Pulmonary artery endothelial cell (primary cell): ENCODE results near the gene CEMP1. TPM values are rescaled to one million over a fixed set of nuclear protein-coding genes. Genes with fewer than 3 reads are reported as not detected.

Experiments
- DNase-seq: peaks from one replicate; pipeline ENCODE4 v3.0.0-alpha.2; 2011; ENCODE audit warnings: low read depth, low spot score
- total RNA-seq: library from RNA; depleted of rRNA; stranded (reverse); fragments of >200 nt; gene quantifications from 2 replicates; pipeline ENCODE4 v1.2.3, GENCODE V29; 2014

The CEMP1 gene
- total RNA-seq, 1 donor from 2014 or later, result not detected

DNA sequence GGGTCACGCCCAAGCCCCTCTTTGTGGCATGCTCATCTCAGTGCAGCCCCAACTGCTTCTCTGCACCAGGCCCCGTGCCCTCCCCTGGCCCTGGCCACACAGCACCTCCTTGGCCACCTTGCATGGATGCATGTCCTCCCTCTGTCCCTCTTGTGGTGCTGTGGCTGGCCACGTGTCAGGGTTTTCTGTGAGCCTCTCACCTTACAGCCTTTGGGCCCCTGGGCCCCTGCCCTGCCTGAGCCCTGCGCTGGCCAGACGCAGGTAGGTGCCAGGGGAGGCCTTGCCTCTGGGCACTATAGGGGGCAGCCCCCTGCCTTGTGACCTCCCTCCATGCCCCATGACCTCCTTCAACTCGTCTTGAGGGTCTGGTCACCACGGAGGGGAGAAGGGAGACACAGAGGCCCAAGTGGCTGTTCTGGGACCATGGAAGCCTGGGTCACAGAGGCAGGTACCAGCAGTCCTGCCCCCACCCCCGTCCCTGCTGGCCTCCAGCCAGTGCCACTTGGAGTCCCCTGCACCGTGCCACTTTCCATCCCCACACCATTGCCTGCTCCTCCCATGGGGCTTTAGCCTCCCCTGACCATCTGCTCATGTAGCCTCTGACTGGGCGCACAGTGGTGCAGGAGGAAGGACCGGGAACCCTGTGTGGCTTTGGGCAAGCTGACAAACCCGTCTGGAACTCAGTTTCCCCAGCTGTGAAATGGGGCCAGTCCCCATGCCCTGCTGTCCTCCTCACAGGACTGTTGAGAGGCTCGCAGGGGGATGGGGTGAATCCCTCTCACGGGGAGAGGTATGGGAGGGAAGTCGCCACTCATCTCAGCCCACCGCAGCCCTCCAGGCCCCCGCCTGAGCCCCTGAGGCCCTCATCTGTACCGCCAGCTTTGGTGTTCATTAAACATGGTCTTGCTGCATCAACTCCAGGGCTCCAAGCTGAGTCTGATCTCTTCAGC is 29.0 kb downstream of the CEMP1 start:
- no peak for DNase-seq

DNA sequence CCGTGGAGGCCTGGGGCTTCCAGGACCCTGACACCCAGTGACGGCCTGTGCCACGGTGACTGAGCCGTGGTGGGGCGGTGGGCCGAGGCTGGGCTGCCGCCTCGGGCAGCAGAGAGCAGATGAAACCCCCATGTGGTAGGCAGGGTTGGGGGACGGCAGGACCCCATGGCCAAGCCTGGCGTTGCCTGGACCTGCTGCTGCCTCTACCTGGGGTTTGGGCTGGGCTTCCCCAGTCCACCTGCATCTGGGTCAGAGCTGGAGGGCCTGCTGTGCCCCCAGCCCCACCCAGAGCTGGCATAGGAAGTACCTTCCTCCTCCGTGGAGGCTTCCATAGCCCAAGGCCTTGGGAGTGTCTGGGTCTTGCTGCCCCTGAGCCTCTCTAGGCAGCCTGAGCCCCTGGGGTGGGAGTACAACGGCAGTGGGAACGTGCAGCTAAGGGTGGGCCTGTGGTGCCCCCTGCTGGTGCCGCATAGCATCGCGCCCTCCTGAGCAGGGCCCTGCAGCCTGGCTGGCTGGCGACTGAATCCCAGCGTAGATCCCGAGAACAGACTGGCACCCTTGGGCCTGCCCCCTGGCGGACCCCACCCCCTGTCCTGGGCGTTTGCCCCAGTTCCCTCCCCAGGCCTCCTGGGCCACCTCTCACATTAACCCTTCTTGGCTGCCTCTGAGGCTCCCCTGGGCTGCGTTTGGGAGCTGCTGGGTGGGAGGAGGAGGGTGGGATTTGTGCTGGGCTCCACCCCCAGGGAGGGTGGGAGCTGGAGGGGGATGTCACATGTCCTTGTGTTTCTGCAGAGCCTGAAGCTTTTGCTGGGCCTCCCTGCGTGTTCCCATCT is 30.1 kb downstream of the CEMP1 start:
- peak; percentile 30 for DNase-seq

DNA sequence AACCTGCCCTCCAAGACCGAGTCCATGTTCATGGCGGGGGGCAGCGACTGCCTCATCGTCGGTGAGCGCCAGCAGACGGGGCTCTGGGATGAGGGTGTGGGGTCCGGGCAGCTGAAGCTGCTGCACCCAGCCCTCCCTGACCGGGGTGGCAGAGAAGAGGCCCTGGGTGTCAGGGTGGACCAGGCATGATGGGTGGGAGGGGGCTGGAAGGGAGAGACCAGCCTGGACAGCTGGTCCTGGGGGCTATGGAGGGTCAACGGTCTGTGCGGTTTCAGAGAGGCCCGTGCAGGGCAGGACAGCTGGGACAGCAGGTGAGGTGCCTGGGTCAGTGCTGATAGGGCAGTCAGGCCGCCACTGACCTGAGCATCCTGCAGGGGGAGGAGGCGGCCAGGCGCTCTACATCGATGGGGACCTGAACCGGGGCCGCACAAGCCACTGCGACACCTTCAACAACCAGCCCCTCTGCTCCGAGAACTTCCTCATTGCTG is 30.7 kb downstream of the CEMP1 start:
- DNase-seq, result no peak

DNA sequence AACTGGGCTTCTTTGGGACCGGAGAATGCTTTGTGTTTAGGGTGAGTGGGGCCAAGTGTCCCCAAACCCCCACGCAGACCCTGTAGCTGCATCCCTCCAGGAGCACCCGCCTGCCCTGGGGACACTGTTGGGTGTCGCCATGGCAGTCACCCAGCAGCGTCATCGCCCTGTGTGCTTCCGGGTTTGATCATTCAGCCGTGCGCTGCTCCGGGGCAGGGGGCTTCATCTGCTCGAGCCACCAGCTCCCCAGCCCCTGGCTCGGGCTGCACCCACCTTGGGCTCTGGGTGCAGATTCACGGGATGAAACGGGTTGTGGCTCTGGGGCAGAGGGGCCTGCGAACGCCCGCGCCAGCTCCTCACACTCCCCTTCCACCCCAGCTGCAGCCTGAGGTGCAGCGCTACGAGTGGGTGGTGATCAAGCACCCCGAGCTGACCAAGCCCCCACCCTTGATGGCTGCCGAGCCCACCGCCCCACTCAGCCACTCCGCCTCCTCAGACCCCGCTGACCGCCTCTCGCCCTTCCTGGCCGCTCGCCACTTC is 31.2 kb downstream of the CEMP1 start:
- no peak for DNase-seq

DNA sequence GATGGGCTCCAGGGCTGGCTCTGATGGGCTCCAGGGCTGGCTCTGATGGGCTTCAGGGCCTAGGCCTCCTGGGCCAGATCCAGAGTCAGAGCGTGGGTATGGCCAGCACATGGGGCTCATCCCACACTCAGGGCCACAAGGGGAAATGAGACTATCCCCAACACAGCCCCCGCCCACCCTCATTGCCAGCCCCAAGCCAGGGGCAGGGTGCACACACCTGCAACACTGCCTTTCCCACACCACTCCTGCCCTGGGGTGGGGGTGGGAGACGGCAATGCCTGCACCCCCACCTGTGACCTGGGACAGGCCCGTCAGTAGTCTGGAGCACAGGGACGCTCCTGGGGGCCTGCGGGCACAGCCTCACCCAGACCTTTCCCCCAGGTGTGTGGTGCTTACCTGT is 31.8 kb downstream of the CEMP1 start:
- no peak for DNase-seq

DNA sequence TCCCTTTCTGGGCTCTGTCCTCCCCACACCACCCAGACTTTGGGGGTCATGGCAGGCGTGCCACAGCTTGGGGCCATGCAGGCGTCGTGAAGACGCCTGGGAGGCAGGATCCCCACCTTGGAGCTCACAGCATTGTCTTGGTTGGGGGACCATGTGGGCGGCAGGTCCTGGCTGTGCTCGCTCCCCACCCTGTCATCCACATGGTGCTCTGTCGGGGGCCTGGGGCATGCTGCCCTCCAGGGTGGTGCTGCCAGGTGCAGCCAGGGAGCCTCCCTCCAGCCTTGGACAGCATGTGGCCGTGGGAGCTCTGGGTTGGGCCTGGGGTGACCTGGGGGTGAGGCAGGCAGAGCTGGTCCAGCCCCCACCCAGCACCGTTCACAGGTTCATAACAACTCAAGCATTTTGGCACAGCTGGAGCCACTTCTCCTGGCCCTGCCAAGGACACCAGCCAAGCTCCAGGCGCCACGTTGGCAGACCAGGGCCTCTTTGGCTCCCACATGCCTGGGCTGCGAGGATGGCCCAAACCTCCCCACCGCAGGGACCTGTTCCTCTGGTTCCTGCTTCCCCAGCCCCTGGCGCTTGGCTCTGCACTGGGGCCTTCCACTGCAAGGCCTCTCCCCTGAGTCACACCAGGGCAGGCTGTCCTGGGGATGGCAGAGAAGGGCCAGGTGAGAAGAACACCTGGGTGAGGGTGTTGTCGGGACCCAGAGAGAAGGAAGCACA is 32.5 kb downstream of the CEMP1 start:
- no peak for DNase-seq

DNA sequence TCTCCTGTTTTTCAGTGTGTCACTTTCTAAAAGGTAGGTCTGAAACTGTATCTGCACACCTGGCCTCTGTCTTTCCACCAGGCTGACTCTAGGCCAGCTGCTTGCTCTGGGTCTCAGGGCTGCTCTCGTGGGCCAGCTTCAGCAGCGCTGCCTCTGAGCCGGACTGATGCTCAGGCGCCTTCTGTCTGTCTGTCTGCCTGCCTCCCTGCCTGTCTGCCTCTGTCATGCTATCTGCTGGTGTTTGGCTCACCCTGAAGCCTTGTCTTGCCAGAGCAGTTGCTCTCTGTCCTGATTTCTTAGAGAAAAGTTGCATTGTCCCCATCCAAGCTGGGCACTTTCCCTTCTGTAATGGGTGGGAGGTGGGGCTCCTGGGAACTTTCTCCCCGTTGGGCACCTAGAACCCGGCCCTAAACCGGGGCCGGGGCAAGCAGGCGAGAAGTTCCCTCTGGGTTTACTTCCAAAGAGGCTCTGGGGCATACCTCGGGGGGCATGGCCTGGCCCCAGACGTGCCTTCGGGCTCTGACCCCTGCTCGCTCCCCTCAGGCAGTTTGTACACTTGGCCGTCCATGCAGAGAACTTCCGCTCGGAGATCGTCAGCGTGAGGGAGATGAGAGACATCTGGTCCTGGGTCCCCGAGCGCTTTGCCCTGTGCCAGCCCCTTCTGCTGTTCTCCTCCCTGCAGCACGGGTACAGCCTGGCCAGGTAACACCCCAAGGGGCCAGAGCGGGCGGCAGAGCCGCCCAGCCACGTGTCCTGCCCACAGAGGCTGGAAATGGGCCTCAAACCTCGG is 33.3 kb downstream of the CEMP1 start:
- DNase-seq, result no peak

DNA sequence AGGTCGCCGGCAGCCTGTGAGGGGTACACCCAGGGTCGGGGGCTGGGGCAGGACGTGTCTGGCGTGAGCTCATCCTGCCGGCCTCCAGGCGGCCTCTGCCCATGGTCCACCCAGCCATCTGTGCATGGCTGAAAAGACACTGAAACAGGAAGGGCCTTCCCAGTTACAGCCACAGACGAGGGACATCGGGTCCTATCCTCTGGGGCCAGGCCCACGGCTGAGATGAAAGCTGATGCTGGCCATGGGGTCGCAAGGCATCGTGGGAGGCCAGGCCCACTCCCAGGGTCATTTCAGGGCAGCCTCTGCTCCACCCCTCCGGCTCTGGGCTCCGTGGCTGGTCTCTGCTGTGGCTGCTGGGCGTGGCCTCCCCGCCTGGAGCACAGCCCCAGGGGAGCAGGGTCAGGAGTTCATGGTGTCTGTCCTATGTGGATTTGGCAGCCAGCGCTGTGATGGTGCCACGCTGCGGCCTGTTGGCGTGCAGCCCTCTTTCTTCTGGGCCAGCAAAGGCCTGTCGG is 34.0 kb downstream of the CEMP1 start:
- DNase-seq, result no peak

DNA sequence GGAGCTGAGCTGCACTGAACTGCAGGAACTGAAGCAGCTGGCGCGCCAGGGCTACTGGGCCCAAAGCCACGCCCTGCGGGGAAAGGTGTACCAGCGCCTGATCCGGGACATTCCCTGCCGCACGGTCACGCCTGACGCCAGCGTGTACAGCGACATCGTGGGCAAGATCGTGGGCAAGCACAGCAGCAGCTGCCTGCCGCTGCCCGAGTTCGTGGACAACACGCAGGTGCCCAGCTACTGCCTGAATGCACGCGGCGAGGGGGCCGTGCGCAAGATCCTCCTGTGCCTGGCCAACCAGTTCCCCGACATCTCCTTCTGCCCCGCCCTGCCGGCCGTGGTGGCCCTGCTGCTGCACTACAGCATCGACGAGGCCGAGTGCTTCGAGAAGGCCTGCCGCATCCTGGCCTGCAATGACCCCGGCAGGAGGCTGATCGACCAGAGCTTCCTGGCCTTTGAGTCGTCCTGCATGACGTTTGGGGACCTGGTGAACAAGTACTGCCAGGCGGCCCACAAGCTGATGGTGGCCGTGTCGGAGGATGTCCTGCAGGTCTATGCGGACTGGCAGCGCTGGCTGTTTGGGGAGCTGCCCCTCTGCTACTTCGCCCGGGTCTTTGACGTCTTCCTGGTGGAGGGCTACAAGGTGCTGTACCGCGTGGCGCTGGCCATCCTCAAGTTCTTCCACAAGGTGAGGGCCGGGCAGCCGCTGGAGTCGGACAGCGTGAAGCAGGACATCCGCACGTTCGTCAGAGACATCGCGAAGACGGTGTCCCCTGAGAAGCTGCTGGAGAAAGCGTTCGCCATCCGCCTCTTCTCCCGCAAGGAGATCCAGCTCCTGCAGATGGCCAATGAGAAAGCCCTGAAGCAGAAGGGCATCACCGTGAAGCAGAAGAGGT is 34.7 kb downstream of the CEMP1 start:
- no peak for DNase-seq

DNA sequence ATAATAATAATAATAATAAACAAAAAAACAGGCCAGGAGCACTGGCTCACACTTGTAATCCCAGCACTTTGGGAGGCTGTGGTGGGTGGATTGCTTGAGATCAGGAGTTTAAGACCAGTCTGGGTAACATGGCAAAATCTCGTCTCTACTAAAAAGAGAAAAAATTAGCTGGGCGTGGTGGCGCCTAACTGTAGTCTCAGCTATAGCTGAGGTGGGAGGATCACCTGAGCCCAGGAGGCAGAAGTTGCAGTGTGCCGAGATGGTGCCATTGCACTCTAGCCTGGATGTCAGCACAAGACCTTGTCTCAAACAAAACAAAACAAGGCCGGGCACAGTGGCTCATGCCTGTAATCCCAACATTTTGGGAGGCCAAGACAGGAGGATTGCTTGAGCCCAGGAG is 36.2 kb downstream of the CEMP1 start:
- no peak for DNase-seq

DNA sequence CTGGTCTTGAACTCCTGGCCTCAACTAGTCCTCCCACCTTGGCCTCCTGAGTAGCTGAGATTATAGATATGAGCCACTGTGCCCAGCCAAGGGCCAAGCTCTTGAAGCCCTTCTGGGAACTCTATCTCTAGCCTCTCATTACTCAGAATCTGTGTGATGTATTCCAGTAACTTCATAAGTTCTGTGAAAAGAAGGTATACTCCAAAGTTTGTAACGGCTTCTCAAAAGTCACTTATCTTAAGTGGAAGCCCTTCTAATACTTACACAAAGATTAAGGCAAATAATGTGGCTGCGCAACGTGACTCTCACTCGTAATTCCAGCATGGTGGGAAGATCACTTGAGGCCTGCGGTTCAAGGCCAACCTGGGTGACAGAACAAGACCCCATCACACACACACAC is 36.6 kb downstream of the CEMP1 start:
- DNase-seq, result no peak

DNA sequence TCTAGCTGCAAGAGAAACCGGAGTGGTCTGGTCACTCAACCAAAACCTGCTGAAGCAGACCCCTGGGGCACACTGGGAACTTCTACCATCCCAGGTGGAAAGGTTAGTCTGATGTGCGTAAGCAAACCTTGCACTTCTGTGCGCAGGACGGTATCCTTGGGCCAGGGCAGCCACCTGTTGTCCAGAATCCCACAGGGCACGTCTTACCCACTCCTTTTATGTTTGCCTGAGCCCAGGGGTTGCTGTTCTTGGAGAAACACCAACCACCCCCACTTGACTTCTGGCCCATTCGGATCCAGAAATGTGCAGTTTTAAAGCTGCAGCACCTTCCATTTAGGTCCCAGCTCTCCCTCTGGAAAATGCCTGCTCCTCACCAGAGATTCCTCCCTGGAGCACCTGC is 37.6 kb downstream of the CEMP1 start:
- DNase-seq, result no peak

DNA sequence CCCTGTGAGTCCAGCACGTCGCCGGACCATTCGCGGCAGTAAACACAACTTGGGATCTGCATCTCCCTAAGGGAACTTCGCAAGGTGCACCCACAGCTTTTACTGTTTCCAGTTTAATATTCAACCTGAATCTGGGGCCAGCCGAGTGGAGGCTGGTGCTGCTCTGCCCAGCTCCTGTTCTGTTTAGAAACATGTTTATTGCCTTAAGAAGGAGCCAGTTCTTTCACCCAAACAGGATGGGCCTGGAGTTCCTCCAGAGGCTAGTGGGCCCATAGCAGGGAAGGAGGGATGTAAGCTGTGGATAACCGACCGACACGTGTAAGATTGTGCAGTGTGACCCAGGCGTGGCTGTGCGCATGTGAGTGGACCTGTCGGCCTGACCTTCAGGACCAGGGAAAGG is 38.9 kb downstream of the CEMP1 start:
- no peak for DNase-seq

DNA sequence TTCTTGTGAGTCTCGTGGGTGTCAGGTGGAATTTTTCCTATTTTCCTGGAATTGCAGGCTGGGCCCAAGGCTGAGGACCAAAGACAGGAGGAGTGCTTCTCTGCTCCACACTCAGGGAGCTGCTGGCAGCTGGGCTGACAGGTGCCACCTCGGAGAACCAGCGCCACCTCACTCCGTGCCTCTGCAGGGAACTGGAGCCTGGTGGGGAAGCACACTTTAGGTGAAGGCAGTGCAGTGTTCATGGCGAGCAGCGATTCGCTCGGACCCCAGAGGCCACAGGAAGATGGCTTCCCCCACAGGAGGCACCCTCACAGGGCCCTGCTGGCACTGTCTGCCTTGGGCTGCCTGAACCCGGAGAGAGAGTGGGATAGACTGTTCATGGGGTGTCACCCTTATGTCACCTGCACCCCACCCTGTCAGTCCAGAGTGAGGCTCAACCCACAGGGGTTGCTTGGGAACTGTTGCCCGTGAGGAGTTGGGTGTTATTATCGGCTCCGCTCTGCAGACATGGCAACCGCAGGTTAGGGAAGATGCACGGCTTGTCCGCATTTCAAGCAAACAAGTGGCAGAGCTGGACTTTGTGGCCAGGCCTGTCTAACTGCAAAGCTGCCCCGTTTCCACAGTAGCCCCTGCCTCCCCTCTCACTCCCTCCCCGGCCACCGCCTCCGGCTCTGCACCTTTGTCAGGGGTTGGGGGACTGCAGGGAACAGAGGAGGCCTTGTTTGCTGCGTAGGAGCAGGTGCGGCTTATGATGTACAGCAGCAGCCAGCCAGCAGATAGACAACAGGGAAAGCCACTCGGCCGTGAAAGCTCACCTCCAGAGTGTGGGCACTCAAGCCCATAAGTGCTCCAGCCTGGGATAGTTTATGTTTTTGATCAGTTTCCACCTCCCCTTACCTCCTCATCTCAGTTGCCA is 40.8 kb downstream of the CEMP1 start:
- no peak for DNase-seq

DNA sequence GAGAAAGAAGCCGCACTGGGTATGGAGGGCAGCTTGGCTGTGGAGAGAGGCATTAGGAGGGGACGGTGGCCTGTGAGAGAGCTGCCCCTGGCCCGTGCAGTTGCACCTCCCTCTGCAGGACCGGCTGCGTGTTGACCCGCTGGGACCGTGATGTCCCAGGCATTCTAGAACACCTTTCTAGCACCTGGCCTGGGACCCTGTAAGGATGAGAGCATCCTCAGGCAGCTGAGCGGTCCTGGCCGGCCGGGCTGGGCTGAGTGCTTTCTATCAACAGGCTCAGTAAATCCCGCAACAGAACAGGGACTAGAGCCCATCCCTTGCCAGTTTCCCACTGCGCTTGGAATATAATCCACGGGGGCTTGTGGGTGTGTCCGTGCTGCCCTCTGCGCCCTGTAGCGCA is 41.6 kb downstream of the CEMP1 start:
- no peak for DNase-seq

DNA sequence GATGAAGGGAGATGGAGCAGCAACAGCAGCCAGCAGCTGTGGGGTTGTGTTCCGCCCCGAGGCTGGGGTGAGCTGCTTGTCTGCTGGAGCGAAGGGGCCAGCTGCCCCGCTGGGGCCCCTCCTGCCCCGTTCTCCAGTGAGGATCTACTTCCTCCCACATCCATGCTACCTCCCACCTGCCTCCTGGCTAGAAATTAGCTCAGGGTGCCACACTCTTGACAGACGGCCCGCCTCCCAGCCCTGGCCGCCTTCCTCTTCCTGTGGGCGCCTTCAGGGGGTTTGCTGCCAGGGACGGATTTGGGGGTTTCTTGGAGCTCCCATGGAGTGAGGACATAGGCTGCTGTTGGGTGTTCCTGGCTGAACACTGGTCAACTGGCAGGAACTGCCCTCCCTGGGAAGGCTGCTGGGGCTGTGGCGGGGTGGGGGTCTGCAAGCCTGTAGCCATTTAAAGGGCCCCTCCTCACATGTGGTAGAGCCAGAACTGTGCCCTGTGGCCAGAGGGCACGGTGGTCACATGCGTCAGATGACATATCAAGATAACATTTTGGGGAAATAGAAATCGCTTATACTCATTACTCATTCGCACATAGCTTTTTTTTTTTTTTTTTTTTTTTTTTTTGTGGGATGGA is 43.2 kb downstream of the CEMP1 start:
- DNase-seq, result no peak

DNA sequence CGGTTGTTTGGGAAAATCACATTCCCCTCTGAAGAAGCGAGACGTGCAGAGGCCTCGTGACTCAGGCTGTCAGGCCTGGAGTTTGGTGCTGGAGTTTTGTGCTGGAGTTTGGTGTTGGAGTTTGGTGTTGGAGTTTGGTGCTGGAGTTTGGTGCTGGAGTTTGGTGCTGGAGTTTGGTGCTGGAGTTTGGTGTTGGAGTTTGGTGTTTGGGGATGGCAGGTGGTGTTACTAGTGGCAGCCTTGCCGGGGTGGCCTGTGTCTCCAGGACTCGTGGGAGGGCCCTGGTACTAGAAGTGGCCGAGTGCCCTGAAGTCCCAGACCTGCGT is 43.7 kb downstream of the CEMP1 start:
- DNase-seq, result no peak
